GM12891 (cell line): Measurements from ENCODE around the gene VAMP4.
"Not testable (repeated sequence)": the region's sequence is repeated elsewhere in the genome, so short reads cannot be mapped to it uniquely, and the experiment has no call there.

Source experiments
- DNase-seq: peaks from one replicate; pipeline ENCODE4 v3.0.0; 2011; ENCODE audit warnings: low spot score; ENCODE audit not compliant: insufficient read length
- FAIRE-seq: peaks from 2 replicates; lab custom pipeline; 2011; peaks lifted over from hg19 to GRCh38; lab: Jason Lieb, UNC
- PAX5 ChIP-seq: IDR thresholded peaks from 2 replicates; pipeline ENCODE4 v1.6.1; 2011; ENCODE audit warnings: low read length, moderate library complexity, mild to moderate bottlenecking; ENCODE audit not compliant: insufficient read depth, severe bottlenecking
- POLR2A ChIP-seq: IDR thresholded peaks from 2 replicates; pipeline ENCODE4 v1.6.1; 2011; ENCODE audit warnings: low read depth, low read length, control low read depth
- POLR2AphosphoS5 ChIP-seq: IDR thresholded peaks from 2 replicates; pipeline ENCODE4 v1.6.1; 2011; ENCODE audit warnings: low read depth, low read length, control low read depth
- POU2F2 ChIP-seq: IDR thresholded peaks from 2 replicates; pipeline ENCODE4 v1.6.1; 2011; ENCODE audit warnings: low read depth, mild to moderate bottlenecking, control low read depth, low read length, moderate library complexity
- SPI1 ChIP-seq: IDR thresholded peaks from 2 replicates; pipeline ENCODE4 v1.6.1; 2011; ENCODE audit warnings: low read depth, low read length, control low read depth
- TAF1 ChIP-seq: IDR thresholded peaks from 2 replicates; pipeline ENCODE4 v1.6.1; 2011; ENCODE audit warnings: low read depth, low read length, control low read depth

The VAMP4 gene

DNA sequence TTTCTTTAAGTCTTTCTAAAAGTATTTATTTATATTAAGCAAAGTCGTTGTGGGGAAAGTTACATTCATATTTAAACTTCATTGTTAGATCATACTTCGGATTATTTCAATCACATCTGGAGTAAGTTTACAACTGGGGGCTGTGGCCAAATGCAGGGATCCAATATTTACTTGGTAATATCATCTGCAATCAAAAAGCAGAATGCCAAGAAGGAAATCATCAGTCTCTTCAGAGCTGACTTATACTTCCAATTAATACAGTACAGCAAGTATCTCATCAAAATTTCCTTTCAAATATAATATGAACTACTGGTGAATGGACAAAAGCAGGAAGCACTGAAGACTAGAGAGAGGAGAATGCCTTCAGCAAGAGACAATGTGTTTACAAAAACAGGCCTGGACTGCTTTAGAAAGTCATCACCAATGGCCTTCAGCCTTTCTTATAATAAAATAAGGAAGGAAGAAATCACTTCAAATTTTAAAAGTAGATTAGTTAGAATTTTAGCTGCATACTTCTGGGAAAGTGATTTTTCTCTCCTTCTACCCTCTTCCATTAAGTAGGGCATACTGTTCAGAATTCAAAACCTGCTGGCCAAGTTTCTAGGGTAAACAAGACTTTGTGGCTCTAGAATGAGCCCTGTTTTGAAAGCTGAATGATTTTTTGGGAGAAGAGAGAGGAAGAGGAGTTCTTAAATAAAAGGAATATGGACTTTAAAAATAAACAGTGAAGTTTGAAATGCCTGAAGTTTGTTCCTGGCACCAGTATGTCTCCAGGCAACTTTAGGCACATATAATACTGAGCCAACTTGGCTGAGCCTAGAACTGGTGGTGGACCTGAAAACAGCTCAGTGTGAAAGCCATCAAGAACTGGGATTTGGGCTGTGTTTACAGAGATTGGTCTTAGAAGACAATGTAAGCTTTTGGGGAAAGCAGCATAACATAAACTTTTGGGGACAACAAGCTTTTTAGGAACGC is 67.1 kb downstream of the VAMP4 start:
- TF ChIP-seq TAF1 (no peak), PAX5 (no peak), POLR2AphosphoS5 (no peak), POU2F2 (no peak), SPI1 (no peak), POLR2A (no peak)
- FAIRE-seq: no peak
- no peak for DNase-seq

DNA sequence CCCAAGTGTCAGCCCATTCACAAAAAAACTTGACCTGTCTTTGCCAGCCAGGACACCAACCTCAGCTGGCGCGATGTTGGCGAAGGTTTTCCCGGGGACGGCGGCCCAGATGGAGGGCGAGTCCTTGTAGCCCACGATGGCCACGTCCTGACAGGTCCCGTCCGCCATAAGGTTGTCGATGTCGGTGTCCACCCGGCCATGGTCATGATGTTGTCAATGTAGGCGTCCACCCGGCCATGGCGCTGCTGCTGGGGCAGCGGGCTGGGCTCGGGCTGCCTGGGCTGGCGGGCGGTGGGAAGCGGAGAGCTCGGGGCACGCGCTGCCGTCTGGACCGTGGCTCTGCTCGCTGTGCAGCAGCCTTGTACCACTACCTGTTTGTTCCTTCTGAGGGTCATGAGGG is 71.1 kb downstream of the VAMP4 start:
- FAIRE-seq (no peak), DNase-seq (no peak)
- TF ChIP-seq POLR2A (no peak), POU2F2 (no peak), PAX5 (no peak), SPI1 (no peak), POLR2AphosphoS5 (no peak), TAF1 (no peak)

DNA sequence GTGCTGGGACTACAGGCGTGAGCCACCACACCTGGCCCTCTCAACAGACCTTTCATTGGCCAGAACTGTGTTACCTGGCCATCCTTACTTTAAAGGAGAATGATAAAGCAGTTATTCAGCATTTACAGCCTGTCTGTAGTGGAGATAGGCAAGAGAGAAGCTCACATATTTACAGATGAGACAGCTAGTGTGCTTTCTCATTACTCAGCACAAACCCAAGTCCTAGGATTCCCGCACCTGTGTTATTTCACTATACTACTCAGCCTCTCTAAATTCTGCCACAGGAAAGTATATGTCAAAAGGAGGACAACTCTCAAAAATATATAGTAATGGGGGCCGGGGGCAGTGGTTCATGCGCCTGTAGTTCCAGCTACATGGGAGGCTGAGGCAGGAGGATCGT is 73.5 kb downstream of the VAMP4 start:
- FAIRE-seq (no peak), DNase-seq (no peak)
- TF ChIP-seq POU2F2 (no peak), PAX5 (no peak), TAF1 (no peak), POLR2A (no peak), POLR2AphosphoS5 (no peak), SPI1 (no peak)

DNA sequence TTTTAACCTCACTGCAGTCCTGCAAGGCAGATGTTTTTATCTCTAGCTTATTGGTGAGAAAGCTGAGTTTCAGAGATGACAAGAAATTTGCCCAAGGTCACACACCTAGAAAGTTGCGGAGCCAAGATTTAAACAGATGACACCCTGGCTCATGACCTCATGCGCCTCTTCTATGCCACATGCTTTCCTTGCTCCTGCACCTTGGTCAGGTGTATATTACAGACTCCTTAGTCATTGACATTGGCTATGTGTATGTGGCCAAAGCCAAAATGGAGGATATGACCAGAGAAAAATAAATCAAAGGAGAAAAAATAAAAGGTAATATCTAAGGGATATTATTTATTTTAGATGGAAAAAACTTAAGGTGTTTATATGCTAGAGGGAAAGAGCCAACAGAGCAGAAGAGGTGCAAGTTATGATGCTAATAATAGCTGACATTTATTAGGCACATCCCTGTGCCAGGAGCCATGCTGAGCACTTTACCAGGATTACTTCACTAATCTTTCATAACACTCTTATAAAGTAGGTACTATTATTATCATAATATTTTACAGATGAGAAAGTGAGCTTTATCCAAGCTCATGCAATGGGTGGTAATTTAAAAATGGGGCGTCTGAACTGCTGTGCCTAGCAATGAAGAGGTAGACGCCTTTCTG is 75.6 kb downstream of the VAMP4 start:
- DNase-seq: no peak
- TF ChIP-seq SPI1: no peak
- TF ChIP-seq POLR2AphosphoS5: no peak
- no peak for TF ChIP-seq POU2F2
- TF ChIP-seq POLR2A: no peak
- TF ChIP-seq PAX5: no peak
- TF ChIP-seq TAF1: no peak
- FAIRE-seq: no peak

DNA sequence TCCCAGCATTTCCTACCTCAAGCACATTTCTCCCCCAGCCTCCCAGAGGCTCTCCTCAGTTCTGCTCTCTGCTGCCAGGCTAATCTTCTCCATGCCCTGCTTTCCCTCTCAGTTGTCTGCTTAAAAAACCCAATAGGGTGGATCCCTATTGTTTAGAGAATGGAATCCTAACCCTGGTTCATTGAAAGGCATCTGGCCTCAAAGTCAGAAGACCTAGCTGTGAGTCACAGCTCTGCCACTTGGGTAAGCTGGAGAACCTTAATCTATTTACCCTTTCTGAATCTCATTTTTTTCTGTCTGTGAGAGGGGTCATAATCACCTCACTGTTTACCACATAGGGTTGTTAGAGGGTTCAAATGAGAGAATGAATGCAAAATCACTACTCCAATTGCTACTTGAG is 76.9 kb downstream of the VAMP4 start:
- TF ChIP-seq TAF1 (no peak), POU2F2 (no peak), PAX5 (no peak), POLR2AphosphoS5 (no peak), SPI1 (no peak), POLR2A (no peak)
- no peak for FAIRE-seq
- no peak for DNase-seq

- no peak for TF ChIP-seq SPI1
- TF ChIP-seq TAF1: no peak
- TF ChIP-seq POLR2AphosphoS5: no peak
- TF ChIP-seq POLR2A: no peak
- no peak for TF ChIP-seq PAX5
- TF ChIP-seq POU2F2: no peak
- DNase-seq (no peak), FAIRE-seq (no peak)
Observed at GRCh38 chr1:171663854-171664575, 77.8 kb downstream of the VAMP4 start.

DNA sequence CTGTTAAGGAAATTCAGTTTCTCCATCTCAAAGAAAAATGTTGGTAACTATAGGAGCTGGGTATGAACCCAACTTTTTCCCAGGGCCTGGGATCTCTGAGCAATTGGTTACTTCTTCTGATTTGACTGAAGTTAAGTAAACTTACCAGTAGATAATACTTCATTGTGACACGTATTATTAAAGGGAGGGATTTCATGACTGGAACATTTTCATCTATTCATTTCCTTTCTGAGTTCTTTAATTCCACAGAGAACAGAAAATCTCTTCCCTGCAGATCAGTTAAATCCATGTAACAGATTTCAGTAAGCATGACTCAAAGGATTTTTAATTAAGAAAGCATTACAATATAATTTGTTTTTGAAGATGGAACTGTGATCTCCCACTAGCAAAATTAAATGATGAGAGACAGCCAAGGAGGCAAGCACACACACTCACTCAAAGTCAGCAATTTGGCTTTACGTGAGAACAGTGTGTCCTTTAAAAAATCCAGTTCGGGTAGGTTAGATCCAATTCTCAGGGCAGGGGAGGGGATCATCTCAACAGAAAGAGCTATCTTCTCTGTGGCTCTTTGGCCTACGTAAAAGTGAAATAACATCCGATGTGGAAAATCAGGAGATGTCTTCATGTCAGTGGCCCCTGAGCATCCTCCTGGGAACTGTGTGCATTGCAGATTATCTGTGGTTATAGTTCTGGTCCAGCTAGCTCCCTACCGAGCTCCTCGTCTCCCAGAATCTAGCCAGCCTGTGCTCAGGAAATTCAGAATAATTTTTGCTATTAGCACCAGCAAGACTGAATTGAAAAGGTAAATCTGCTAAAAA is 78.6 kb downstream of the VAMP4 start:
- DNase-seq (no peak), FAIRE-seq (no peak)
- TF ChIP-seq TAF1 (no peak), PAX5 (no peak), SPI1 (no peak), POU2F2 (no peak), POLR2AphosphoS5 (no peak), POLR2A (no peak)

GRCh38 chr1:171661076-171661650 is 80.7 kb downstream of the VAMP4 start:
- DNase-seq: no peak
- FAIRE-seq: no peak
- TF ChIP-seq POLR2A (no peak), POU2F2 (no peak), PAX5 (no peak)

DNA sequence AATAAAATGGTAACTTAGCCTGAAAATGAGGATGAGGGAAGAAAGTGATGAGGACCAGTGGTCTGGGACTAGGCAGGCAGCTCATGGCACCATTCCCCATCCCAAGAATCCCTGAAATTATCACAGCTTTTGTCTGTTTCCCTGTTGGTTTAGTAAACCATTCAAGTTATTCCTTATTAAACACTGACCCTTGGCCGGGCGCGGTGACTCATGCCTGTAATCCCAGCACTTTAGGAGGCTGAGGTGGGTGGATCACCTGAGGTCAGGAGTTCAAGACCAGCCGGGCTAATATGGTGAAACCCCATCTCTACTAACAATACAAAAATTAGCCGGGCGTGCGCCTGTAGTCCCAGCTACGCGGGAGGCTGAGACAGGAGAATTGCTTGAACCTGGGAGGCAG is 85.7 kb downstream of the VAMP4 start:
- not testable (repeated sequence) for FAIRE-seq

More for the DNA sequence above, 85.7 kb downstream of the VAMP4 start:
- DNase-seq: not testable (repeated sequence)
